ENCODE data around the gene MRPS21. TPM values are rescaled to one million over a fixed set of nuclear protein-coding genes. Genes with fewer than 3 reads are reported as not detected.

MRPS21 gene
- total and polyA plus RNA-seq, 9 of the 15 experiments (the other 6 are each of a cell fraction or from before 2014, with no cell fraction given): 119 to 407 (median 149) TPM

DNA sequence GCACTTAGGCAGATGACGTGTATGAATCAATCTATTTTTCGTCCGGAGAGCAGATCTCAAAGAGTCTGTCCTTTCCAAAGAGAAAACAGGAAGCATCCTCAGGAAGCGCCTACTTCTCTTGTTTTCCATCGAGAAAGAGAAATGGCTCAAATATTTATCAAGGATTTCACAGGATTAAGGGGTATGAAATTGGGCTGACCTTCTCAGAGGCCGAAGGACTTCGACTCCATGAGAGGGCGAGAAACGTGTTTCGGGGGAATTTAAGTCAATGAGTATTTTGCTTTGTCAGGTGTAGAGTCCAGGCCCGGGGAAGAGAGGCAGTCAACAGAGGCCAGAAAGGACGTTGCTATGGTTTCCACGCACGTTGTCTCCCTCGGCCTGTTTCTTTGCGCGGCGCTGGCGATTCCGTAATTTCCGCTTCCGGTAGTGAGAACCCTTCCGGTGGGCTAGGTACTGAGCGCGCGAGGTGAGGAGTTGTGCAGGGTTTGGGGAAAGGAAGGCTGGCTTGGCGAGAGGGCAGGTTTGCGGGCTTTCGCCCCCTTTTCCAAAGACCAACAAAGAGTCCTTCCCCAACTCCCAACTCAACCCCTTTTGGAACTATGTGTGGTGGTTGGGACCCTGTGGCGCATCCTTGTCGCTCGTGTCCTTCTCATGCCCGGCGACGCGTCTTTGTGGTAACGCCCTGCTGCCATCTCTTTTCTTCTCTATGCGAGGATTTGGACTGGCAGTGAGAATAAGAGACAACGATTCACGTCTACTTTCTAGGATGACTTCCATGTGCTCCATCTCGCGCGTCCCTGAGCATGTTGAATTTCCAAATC is at the start of gene MRPS21 (continued):
- TF ChIP-seq TFE3 (CRISPR knock-in tag; IDR thresholded peaks at IDR 0.05) (no peak), PML (IDR thresholded peaks at IDR 0.05; ENCODE audit: low read length) (peak; percentile 89), ETV6 (IDR thresholded peaks at IDR 0.05; ENCODE audit: borderline replicate concordance in 1 of 2, low read depth in 2 of 2, low read length in 1 of 2) (no peak), ETV6 (CRISPR knock-in tag; IDR thresholded peaks at IDR 0.05; ENCODE audit: borderline replicate concordance) (no peak), FOSL1 (tag; conservative IDR thresholded peaks at IDR 0.05) (no peak), ATF7 (IDR thresholded peaks at IDR 0.05) (peak; percentile 76; the same call in 1 of the 2 replicates), ZNF507 (tag; conservative IDR thresholded peaks at IDR 0.05) (no peak), ZNF24 (IDR thresholded peaks at IDR 0.05) (no peak), NCOA4 (IDR thresholded peaks at IDR 0.05; ENCODE audit: partially characterized antibody) (no peak), NCOA2 (IDR thresholded peaks at IDR 0.05; ENCODE audit: partially characterized antibody in 2 of 2) (no peak), CBX1 (IDR thresholded peaks at IDR 0.05; ENCODE audit: low read depth) (no peak), ZNF41 (CRISPR knock-in tag; conservative IDR thresholded peaks at IDR 0.05) (no peak), PRPF4 (IDR thresholded peaks at IDR 0.05; ENCODE audit: insufficient read depth, low read depth, low read length, poor library complexity, severe bottlenecking) (no peak), CC2D1A (IDR thresholded peaks at IDR 0.05) (peak; percentile 17; the same call in 1 of the 2 replicates), SUPT5H (IDR thresholded peaks at IDR 0.05) (peak; percentile 96), EHMT2 (IDR thresholded peaks at IDR 0.05) (no peak), ZNF239 (CRISPR knock-in tag; IDR thresholded peaks at IDR 0.05) (no peak), PATZ1 (CRISPR knock-in tag; IDR thresholded peaks at IDR 0.05; ENCODE audit: borderline replicate concordance) (no peak), ZZZ3 (IDR thresholded peaks at IDR 0.05) (no peak), MAFG (tag; conservative IDR thresholded peaks at IDR 0.05) (peak; percentile 59)
- TF ChIP-seq, protein P1, sequence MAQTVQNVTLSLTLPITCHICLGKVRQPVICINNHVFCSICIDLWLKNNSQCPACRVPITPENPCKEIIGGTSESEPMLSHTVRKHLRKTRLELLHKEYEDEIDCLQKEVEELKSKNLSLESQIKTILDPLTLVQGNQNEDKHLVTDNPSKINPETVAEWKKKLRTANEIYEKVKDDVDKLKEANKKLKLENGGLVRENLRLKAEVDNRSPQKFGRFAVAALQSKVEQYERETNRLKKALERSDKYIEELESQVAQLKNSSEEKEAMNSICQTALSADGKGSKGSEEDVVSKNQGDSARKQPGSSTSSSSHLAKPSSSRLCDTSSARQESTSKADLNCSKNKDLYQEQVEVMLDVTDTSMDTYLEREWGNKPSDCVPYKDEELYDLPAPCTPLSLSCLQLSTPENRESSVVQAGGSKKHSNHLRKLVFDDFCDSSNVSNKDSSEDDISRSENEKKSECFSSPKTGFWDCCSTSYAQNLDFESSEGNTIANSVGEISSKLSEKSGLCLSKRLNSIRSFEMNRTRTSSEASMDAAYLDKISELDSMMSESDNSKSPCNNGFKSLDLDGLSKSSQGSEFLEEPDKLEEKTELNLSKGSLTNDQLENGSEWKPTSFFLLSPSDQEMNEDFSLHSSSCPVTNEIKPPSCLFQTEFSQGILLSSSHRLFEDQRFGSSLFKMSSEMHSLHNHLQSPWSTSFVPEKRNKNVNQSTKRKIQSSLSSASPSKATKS (CRISPR knock-in tag; IDR thresholded peaks at IDR 0.05): no peak
- TF ChIP-seq, protein P2, sequence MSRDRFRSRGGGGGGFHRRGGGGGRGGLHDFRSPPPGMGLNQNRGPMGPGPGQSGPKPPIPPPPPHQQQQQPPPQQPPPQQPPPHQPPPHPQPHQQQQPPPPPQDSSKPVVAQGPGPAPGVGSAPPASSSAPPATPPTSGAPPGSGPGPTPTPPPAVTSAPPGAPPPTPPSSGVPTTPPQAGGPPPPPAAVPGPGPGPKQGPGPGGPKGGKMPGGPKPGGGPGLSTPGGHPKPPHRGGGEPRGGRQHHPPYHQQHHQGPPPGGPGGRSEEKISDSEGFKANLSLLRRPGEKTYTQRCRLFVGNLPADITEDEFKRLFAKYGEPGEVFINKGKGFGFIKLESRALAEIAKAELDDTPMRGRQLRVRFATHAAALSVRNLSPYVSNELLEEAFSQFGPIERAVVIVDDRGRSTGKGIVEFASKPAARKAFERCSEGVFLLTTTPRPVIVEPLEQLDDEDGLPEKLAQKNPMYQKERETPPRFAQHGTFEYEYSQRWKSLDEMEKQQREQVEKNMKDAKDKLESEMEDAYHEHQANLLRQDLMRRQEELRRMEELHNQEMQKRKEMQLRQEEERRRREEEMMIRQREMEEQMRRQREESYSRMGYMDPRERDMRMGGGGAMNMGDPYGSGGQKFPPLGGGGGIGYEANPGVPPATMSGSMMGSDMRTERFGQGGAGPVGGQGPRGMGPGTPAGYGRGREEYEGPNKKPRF (IDR thresholded peaks at IDR 0.05; ENCODE audit: low read depth, low read length): no peak

Data from K562 (cell line).